ENCODE measurements around the gene PGA3. TPM values are rescaled to one million over a fixed set of nuclear protein-coding genes. Genes with fewer than 3 reads are reported as not detected.
"Not testable (repeated sequence)": the region's sequence is repeated elsewhere in the genome, so short reads cannot be mapped to it uniquely, and the experiment has no call there.

Gene PGA3
- total RNA-seq, 2 donors from 2014 or later, result 0.33 to 0.55 TPM

- Histone ChIP-seq H3K4me1 (no peaks in the 10 kb centered on the region), H3K4me3 (no peak overlapping the region), H3K27me3 (no peaks in the 10 kb centered on the region), H3K36me3 (no peaks in the 10 kb centered on the region), H3K27ac (no peak overlapping the region), H3K9me3 (no peaks in the 10 kb centered on the region)
- DNase-seq (ENCODE audit: low spot score), result no peak
- TF ChIP-seq, protein P1, sequence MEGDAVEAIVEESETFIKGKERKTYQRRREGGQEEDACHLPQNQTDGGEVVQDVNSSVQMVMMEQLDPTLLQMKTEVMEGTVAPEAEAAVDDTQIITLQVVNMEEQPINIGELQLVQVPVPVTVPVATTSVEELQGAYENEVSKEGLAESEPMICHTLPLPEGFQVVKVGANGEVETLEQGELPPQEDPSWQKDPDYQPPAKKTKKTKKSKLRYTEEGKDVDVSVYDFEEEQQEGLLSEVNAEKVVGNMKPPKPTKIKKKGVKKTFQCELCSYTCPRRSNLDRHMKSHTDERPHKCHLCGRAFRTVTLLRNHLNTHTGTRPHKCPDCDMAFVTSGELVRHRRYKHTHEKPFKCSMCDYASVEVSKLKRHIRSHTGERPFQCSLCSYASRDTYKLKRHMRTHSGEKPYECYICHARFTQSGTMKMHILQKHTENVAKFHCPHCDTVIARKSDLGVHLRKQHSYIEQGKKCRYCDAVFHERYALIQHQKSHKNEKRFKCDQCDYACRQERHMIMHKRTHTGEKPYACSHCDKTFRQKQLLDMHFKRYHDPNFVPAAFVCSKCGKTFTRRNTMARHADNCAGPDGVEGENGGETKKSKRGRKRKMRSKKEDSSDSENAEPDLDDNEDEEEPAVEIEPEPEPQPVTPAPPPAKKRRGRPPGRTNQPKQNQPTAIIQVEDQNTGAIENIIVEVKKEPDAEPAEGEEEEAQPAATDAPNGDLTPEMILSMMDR (IDR thresholded peaks at IDR 0.05), result no peak
These were observed 28.4 kb upstream of the PGA3 start for GRCh38 chr11:61174949-61175348.

DNA sequence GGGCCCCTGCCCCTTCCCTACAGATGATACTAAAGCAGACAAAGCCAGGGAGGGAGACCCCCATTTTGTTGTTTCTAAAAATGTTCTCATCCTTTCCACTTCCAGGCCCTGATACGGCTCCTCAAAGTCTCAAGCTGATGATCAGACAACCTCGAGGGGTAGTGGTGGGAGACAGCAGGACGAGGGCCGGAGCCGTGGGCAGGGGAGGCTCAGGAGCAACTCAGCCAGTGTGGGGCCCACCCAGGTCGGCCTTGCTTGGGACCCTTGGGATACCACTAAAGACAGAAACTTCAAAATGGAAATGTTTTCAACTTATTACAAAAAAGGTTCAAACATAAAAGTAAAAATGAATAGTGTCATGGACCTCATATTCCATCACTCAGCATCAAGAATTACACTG lies 26.9 kb upstream of the PGA3 start:
- H3K4me1 ChIP-seq, result no peaks in the 10 kb centered on the region
- TF ChIP-seq, protein P1 (IDR thresholded peaks at IDR 0.05), result no peak
- no peak overlapping the region for H3K27ac ChIP-seq
- no peak overlapping the region for H3K4me3 ChIP-seq
- H3K36me3 ChIP-seq, result no peaks in the 10 kb centered on the region
- no peak for DNase-seq (ENCODE audit: low spot score)
- H3K9me3 ChIP-seq, result no peaks in the 10 kb centered on the region
- no peaks in the 10 kb centered on the region for H3K27me3 ChIP-seq

- H3K9me3 ChIP-seq; H3K4me1 ChIP-seq; H3K27ac ChIP-seq; H3K27me3 ChIP-seq; H3K36me3 ChIP-seq; DNase-seq (ENCODE audit: low spot score); H3K4me3 ChIP-seq: not testable (repeated sequence)
These were observed 23.1 kb upstream of the PGA3 start for GRCh38 chr11:61180205-61180604.

DNA sequence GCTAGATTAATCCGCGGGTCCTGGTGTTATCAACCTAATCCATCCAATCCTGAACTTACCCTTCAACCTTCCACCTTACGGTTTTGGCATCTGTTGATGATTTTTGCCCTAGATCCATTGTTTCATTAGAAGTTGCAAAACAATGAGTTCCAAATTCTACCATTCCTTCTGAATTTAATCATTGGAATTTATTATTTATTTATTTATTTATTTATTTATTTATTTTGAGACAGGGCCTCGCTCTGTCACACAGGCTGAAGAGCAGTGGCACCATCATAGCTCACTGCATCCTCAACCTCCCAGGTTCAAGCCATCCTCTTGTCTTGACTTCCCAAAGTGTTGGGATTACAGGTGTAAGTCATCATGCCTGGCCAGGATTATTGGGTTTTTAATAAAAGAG lies 21.8 kb upstream of the PGA3 start:
- TF ChIP-seq, protein P1 (IDR thresholded peaks at IDR 0.05), result no peak
- DNase-seq (ENCODE audit: low spot score), result no peak
- H3K4me3 ChIP-seq, result no peak overlapping the region
- H3K27ac ChIP-seq, result no peak overlapping the region
- no peaks in the 10 kb centered on the region for H3K4me1 ChIP-seq
- no peaks in the 10 kb centered on the region for H3K27me3 ChIP-seq
- no peaks in the 10 kb centered on the region for H3K9me3 ChIP-seq
- H3K36me3 ChIP-seq, result no peaks in the 10 kb centered on the region

- TF ChIP-seq, protein P1 (IDR thresholded peaks at IDR 0.05), result no peak
- no peak for DNase-seq (ENCODE audit: low spot score)
- no peak overlapping the region for H3K4me3 ChIP-seq
- no peaks in the 10 kb centered on the region for H3K4me1 ChIP-seq
- no peaks in the 10 kb centered on the region for H3K36me3 ChIP-seq
- H3K27me3 ChIP-seq, result no peaks in the 10 kb centered on the region
- H3K9me3 ChIP-seq, result no peaks in the 10 kb centered on the region
- H3K27ac ChIP-seq, result no peak overlapping the region
These were observed 19.7 kb upstream of the PGA3 start for GRCh38 chr11:61183645-61184044.

DNA sequence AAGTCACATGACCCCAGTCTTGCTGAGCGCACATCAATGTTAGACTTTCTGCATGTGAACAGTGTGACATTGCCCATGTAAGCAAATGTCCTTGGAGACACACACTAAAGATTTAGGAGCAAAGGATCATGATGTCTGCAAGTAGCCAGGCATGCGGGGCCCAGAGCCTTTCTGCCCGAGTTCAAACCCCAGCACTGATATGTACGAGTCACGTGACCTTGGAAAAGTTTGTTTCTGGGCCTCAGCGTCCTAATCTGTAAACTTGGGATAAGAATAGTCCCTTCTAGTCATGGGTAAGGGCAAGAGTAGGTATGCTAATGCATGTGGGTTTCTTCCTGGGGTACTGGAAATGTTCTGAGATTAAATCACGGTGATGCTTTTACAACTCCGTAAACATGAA lies 16.8 kb upstream of the PGA3 start:
- H3K27me3 ChIP-seq, result no peaks in the 10 kb centered on the region
- no peaks in the 10 kb centered on the region for H3K4me1 ChIP-seq
- no peak overlapping the region for H3K27ac ChIP-seq
- no peaks in the 10 kb centered on the region for H3K9me3 ChIP-seq
- TF ChIP-seq, protein P1 (IDR thresholded peaks at IDR 0.05), result no peak
- DNase-seq (ENCODE audit: low spot score), result no peak
- no peak overlapping the region for H3K4me3 ChIP-seq
- H3K36me3 ChIP-seq, result no peaks in the 10 kb centered on the region
